GM23338 (cell line): ENCODE results near the gene RAB5IF. TPM values are rescaled to one million over a fixed set of nuclear protein-coding genes. Genes with fewer than 3 reads are reported as not detected.
A peak's percentile ranks its signal among the peaks of the same experiment; 100 is the strongest.

ENCODE experiments used
- ATAC-seq: fragments of 200-7000 bp; cut with Tn5 transposase; 3 replicates; pipeline ENCODE4 v1.9.1; 2020
- DNase-seq: peaks from one replicate; pipeline ENCODE4 v3.0.0-alpha.2; 2015; ENCODE audit warnings: low spot score
- H2AFZ ChIP-seq: fragments of 200-600 bp; sonication (generic); 2 replicates; pipeline ENCODE4 v1.8.0; 2016; ENCODE audit warnings: antibody characterized with exemption, mild to moderate bottlenecking, moderate library complexity
- H3F3A ChIP-seq: fragments of 200-600 bp; sonication (generic); replicated peaks from 2 replicates; pipeline ENCODE4 v1.8.0; 2017; ENCODE audit warnings: antibody characterized with exemption, mixed run types, low read depth
- H3K27ac ChIP-seq: fragments of 200-600 bp; sonication (generic); 2 replicates; pipeline ENCODE4 v1.6.1; 2016; ENCODE audit warnings: low read depth
- H3K27me3 ChIP-seq: fragments of 200-600 bp; sonication (generic); 2 replicates; pipeline ENCODE4 v1.8.0; 2016; ENCODE audit warnings: mild to moderate bottlenecking, mixed run types, moderate library complexity; ENCODE audit not compliant: insufficient read depth
- H3K36me3 ChIP-seq: fragments of 200-600 bp; sonication (generic); 2 replicates; pipeline ENCODE4 v1.8.0; 2016; ENCODE audit warnings: mild to moderate bottlenecking; ENCODE audit not compliant: insufficient read depth
- H3K4me1 ChIP-seq: fragments of 200-600 bp; sonication (generic); 2 replicates; pipeline ENCODE4 v1.8.0; 2016; ENCODE audit warnings: mild to moderate bottlenecking, moderate library complexity; ENCODE audit not compliant: insufficient read depth
- H3K4me2 ChIP-seq: fragments of 200-600 bp; sonication (generic); 2 replicates; pipeline ENCODE4 v1.7.1; 2017; ENCODE audit warnings: mixed run types
- H3K4me3 ChIP-seq: fragments of 200-600 bp; sonication (generic); 2 replicates; pipeline ENCODE4 v1.6.1; 2016; ENCODE audit warnings: mixed run types
- H3K79me2 ChIP-seq: fragments of 200-600 bp; sonication (generic); replicated peaks from 2 replicates; pipeline ENCODE4 v1.8.0; 2017; ENCODE audit warnings: mild to moderate bottlenecking; ENCODE audit not compliant: insufficient read depth
- H3K9me2 ChIP-seq: fragments of 200-600 bp; sonication (generic); 2 replicates; pipeline ENCODE4 v1.8.0; 2017; ENCODE audit not compliant: insufficient read depth
- H4K20me1 ChIP-seq: fragments of 200-600 bp; sonication (generic); replicated peaks from 2 replicates; pipeline ENCODE4 v1.8.0; 2017; ENCODE audit warnings: mild to moderate bottlenecking; ENCODE audit not compliant: insufficient read depth
- H3K27ac Mint-ChIP-seq: 2 replicates; pipeline ENCODE4 v1.8.0; 2020; ENCODE audit warnings: inconsistent platforms, mild to moderate bottlenecking, moderate library complexity, mixed read lengths
- H3K27me3 Mint-ChIP-seq: 3 replicates; pipeline ENCODE4 v1.8.0; 2022; ENCODE audit warnings: low read depth, mild to moderate bottlenecking, moderate library complexity, mixed read lengths, inconsistent platforms; ENCODE audit not compliant: insufficient read depth, poor library complexity
- H3K36me3 Mint-ChIP-seq: 3 replicates; pipeline ENCODE4 v1.8.0; 2021; ENCODE audit warnings: low read depth, mild to moderate bottlenecking, inconsistent platforms, moderate library complexity, mixed read lengths
- H3K4me1 Mint-ChIP-seq: 3 replicates; pipeline ENCODE4 v1.8.0; 2020; ENCODE audit warnings: mild to moderate bottlenecking, inconsistent platforms, mixed read lengths
- H3K4me3 Mint-ChIP-seq: 3 replicates; pipeline ENCODE4 v1.8.0; 2021; ENCODE audit warnings: moderate library complexity, mild to moderate bottlenecking, inconsistent platforms, mixed read lengths
- H3K9me3 Mint-ChIP-seq: 3 replicates; pipeline ENCODE4 v1.8.0; 2020; ENCODE audit warnings: moderate library complexity, mild to moderate bottlenecking, inconsistent platforms, mixed read lengths
- CREB1 ChIP-seq: fragments of 250-450 bp; sonication (Bioruptor Pico); IDR thresholded peaks from 2 replicates; pipeline ENCODE4 v1.5.0; 2020; ENCODE audit warnings: low read depth, mild to moderate bottlenecking, moderate library complexity
- CTCF ChIP-seq, 2 experiments: fragments of 200-600 bp in 1 of 2; sonication (generic) in 1 of 2; conservative IDR thresholded peaks; 2 replicates each; pipeline versions ENCODE4 v1.5.1 to v1.6.1; 2016 to 2017; ENCODE audit warnings: antibody characterized with exemption in 2 of 2, low read depth in 2 of 2, mild to moderate bottlenecking in 2 of 2, moderate library complexity in 1 of 2
- ETS1 ChIP-seq: IDR thresholded peaks from 2 replicates; pipeline ENCODE4 v1.6.1; 2016; ENCODE audit warnings: antibody characterized with exemption
- EZH2 ChIP-seq: fragments of 200-600 bp; sonication (generic); IDR thresholded peaks from one replicate; pipeline ENCODE4 v1.8.0; 2017; ENCODE audit warnings: antibody characterized with exemption, mild to moderate bottlenecking, low read depth; ENCODE audit not compliant: unreplicated experiment
- JUNB ChIP-seq: IDR thresholded peaks from one replicate; pipeline ENCODE4 v1.6.1; 2016; ENCODE audit warnings: antibody characterized with exemption; ENCODE audit not compliant: unreplicated experiment
- NANOG ChIP-seq: IDR thresholded peaks from 2 replicates; pipeline ENCODE4 v1.6.1; 2016; ENCODE audit warnings: antibody characterized with exemption, borderline replicate concordance
- POLR2AphosphoS5 ChIP-seq: IDR thresholded peaks from 2 replicates; pipeline ENCODE4 v1.6.1; 2016; ENCODE audit warnings: antibody characterized with exemption, low read depth
- REST ChIP-seq: IDR thresholded peaks from one replicate; pipeline ENCODE4 v1.6.1; 2018; ENCODE audit warnings: antibody characterized with exemption; ENCODE audit not compliant: unreplicated experiment
- STAT1 ChIP-seq: IDR thresholded peaks from one replicate; pipeline ENCODE4 v1.6.1; 2016; ENCODE audit warnings: antibody characterized with exemption; ENCODE audit not compliant: unreplicated experiment
- ZNF331 ChIP-seq: fragments of 250-450 bp; sonication (Bioruptor Pico); IDR thresholded peaks from 2 replicates; pipeline ENCODE4 v1.5.0; 2020; ENCODE audit warnings: low read depth, mild to moderate bottlenecking, moderate library complexity
- polyA plus RNA-seq: library from polyadenylated mRNA; unstranded; fragments of >200 nt; fragmentation: Nextera tagmentation; extraction: Ambion mirVana; gene quantifications from 2 replicates; pipeline ENCODE4 v1.2.1, GENCODE V29; 2016
- total RNA-seq: library from RNA; depleted of rRNA; stranded (reverse); fragments of >200 nt; shearing (Covaris generic); gene quantifications from 2 replicates; pipeline ENCODE4 v1.2.3, GENCODE V29; 2014

The RAB5IF gene
- total and polyA plus RNA-seq, 2 experiments from 2014 or later: 123 to 138 TPM

- TF ChIP-seq REST (no peak), CREB1 (CRISPR knock-in tag) (no peak), EZH2 (no peak), POLR2AphosphoS5 (no peak), ETS1 (no peak), NANOG (no peak), CTCF (conservative IDR thresholded peaks at IDR 0.05; ENCODE audit: low read depth in 2 of 2) (no peak), STAT1 (no peak), JUNB (no peak), ZNF331 (CRISPR knock-in tag) (no peak)
These were observed 35.9 kb downstream of the RAB5IF start (continued) for GRCh38 chr20:36641506-36641843.

DNA sequence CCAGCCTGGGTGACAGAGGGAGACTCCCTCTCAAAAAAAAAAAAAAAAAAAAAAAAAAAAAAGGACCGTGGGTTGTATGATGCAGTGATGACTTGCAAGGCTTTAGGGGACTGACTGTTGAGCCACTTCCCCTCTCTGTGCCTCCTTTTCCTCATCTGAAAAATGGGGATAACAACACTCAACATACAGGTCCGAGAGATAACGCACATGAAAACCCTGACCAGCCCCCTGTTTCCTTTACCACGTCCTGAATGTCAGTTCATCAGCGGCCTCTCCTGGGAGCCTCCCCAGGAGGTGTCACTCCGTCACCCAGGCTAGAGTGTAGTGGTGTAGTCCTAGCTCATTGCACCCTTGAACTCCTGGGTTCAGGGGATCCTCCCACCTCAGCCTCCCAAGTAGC lies 36.6 kb downstream of the RAB5IF start:
- no peaks in the 10 kb centered on the region for H4K20me1 ChIP-seq
- no peak overlapping the region for H3K4me2 ChIP-seq
- H3K4me3 Mint-ChIP-seq: no peak overlapping the region
- no peak overlapping the region for H2AFZ ChIP-seq
- H3K27ac Mint-ChIP-seq: peak overlapping the region; percentile 59
- no peaks in the 10 kb centered on the region for H3K79me2 ChIP-seq
- no peaks in the 10 kb centered on the region; the same call in 1 of the 2 replicates for H3F3A ChIP-seq
- no peaks in the 10 kb centered on the region for H3K27me3 ChIP-seq
- H3K9me3 Mint-ChIP-seq: no peaks in the 10 kb centered on the region
- H3K27ac ChIP-seq: no peak overlapping the region
- DNase-seq (no peak), ATAC-seq (no peak)
- H3K4me1 Mint-ChIP-seq: peaks cover 24% of the 10 kb centered on the region
- no peaks in the 10 kb centered on the region for H3K36me3 ChIP-seq
- H3K36me3 Mint-ChIP-seq: no peaks in the 10 kb centered on the region
- peaks cover 15% of the 10 kb centered on the region for H3K27me3 Mint-ChIP-seq
- no peak overlapping the region for H3K4me3 ChIP-seq
- H3K9me2 ChIP-seq: no peaks in the 10 kb centered on the region
- peaks cover 16% of the 10 kb centered on the region for H3K4me1 ChIP-seq
- no peak for TF ChIP-seq REST
- TF ChIP-seq CTCF (conservative IDR thresholded peaks at IDR 0.05; ENCODE audit: low read depth in 2 of 2): no peak
- TF ChIP-seq STAT1: no peak
